HG03565 (cell line): ENCODE data around the gene KANSL1L.
A peak's percentile ranks its signal among the peaks of the same experiment; 100 is the strongest.
"Not testable (repeated sequence)": the region's sequence is repeated elsewhere in the genome, so short reads cannot be mapped to it uniquely, and the experiment has no call there.

Experiments used
- ATAC-seq: cut with Tn5 transposase; IDR thresholded peaks from one replicate; pipeline ENCODE4 v1.9.1; 2021; ENCODE audit warnings: mild to moderate bottlenecking, moderate library complexity; ENCODE audit not compliant: unreplicated experiment

KANSL1L gene

DNA sequence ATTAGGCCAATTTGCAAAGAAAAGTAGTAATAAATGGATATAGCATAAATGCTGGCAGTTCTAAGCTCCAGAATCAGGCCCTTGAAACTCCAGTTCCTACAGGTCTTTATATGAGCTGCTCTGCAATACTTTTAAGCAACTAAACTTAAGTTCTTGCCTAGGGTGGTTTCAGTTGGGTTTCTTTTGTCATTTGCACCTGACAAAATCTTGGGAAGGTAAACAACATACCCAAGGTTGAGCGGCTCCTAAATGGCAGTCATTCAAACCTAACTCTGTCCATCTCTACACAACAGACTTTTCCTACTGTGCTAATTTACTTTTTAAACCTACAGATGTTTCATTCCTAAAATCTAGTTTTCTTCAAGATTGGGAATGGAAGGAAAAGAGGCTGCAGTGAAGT, 9.3 kb upstream of the KANSL1L start:
- ATAC-seq, result no peak

- ATAC-seq, result no peak
These were observed 8.3 kb upstream of the KANSL1L start for GRCh38 chr2:210179351-210179990.

DNA sequence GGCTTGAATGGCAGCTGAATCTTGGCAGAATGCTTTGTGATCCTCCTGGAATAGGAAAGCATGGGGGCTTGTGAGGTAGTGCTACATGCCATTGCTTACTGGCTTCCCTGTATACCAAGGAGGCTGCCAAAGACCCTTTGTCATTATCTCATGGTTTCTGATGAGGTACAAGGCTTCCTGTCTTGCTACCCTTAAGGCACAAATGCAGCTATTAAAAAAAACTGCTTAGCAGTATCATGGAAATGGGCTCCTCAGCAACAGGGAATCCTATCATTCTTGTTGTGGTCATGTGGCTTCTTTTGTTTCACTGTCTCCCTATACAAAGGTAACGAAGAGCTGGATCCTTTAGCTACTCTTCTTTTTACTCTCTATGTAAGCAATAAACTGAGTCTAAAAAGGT, 6.6 kb upstream of the KANSL1L start:
- ATAC-seq, result no peak

- ATAC-seq, result not testable (repeated sequence)
These were observed 5.9 kb upstream of the KANSL1L start for GRCh38 chr2:210177115-210177514.

DNA sequence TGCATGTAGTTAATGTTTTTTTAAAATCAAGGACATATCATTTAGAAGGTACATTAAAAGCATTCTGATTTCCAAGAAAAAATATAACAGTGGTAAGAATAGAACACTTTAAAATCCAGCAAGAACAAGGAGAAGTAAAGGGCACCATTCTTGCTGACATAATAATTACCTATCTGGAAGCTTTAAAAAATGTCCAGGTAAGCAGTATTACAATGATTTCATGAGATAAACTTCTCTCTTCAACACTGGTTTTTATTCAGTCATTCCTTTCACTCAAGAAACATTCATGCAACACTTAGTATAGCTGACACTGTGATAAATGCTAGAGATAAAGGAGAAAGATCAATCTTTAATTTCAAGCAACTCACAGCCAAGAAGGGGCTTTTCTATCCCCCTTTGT, 2.9 kb upstream of the KANSL1L start:
- ATAC-seq, result no peak

DNA sequence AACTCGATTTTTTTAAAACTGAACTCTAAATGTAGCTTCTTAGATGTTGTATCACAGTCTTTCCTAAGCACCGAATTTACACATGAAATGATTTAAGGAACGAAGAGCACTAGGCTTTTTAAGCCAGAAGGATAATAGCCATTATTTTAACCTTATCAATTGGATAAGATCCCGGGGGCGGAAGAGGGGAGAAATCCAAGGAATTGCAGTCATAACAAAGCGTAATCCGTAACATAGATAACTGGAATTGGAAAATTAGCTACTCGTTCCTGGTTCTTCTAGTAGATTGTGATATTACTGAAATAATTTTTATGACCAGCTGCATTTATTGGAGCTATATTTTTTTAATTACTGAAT, 988 bp upstream of the KANSL1L start:
- ATAC-seq, result no peak

GRCh38 chr2:210170446-210171303, 534 bp downstream of the KANSL1L start:
- ATAC-seq, result peak; percentile 62

DNA sequence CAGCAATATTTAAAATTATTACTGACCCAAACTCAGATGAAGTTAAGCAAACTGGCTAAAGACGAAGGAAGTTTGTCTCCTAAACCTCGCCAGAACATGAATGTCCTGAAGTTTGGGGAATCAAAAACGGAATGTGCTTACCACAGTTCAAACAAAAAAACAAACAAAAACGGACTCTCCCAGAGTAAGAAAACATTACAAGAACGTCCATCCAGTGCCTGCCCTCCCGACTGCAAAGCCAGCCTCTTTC, 1.1 kb downstream of the KANSL1L start:
- no peak for ATAC-seq

- ATAC-seq, result peak; percentile 49
These were observed 1.6 kb downstream of the KANSL1L start for GRCh38 chr2:210169516-210170195.

DNA sequence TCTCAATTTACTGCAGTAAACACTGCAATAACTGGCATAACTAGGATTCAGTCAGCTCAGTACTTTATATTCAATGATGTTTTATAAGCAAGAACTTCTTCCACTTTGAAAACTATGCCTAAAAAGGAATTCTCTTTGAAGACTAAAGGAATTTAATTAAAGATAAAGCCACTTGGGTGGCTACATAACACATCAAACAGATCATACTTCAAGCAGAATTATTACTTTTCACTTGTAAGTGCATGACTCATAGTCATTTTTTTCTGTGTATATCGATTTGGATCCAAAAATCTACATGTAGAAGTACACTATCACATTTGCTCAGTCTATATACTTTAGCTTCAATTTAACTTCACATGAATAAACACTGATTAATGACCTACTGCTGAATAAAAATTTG, 4.0 kb downstream of the KANSL1L start:
- ATAC-seq, result no peak

DNA sequence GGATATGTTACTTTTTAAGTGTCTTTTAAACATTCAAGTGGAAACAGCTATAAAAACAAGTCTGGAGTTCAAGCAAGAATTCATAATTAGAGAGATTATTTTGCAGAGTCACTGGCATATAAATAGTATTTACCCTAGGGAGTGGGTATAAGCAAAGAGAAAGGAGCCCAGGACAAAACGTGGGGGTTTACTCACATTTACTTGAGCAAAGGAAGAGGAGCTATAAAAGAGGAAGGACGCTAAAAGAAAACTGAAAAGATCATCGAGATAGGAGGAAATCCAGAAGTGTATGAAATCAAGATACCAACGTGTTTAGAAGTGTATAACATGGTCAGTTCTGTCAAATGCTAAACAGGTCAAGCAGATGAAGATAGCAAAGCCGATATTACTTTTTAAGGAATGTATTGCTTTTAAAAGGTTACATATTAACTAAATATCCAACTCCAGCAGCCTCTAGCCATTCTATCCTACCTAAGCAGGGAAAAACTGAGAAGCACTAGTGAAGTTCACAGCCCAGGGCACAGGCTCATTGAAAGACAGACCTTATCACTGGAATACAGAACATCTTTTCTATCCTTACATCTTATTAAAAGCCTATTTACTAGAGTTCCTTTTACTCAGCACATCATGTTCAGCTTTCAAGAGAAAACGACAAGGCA, 8.6 kb downstream of the KANSL1L start:
- no peak for ATAC-seq

DNA sequence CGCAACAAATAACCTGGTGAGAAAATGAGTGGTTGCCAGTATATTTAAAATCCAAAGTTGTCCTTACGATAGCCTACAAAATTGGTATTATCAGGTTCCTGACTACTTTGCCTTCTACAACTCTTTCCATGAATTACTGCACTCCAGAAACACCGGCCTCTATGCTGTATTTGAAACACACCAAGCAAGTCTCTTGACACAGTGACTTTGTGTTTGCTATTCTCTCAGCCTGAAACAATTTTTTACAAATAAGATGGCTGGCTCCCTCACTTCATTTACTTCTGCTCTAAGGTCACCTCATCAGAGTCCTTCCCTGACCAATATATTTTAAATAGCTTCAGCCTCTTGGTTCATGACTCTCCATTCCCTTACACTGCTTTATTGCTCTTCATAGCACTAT, 12.2 kb downstream of the KANSL1L start:
- no peak for ATAC-seq

DNA sequence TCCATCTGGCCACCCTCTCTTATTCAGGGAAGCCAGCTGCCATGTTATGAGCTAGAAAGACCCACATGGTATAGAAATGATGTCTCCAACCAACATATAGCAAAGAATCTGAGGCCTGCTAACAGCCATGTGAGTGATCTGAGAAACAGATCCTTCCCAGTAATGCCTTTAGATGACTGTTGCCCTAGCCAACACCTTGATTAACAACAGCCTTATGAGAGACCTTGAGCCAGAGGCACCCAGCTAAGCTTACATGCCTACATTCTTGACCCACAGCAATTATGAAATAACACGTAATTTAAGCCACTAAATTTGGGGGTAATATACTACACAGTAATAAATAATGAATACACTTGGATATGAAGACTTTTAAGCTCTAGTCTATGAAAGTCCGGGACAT, 13.0 kb downstream of the KANSL1L start:
- ATAC-seq, result no peak

DNA sequence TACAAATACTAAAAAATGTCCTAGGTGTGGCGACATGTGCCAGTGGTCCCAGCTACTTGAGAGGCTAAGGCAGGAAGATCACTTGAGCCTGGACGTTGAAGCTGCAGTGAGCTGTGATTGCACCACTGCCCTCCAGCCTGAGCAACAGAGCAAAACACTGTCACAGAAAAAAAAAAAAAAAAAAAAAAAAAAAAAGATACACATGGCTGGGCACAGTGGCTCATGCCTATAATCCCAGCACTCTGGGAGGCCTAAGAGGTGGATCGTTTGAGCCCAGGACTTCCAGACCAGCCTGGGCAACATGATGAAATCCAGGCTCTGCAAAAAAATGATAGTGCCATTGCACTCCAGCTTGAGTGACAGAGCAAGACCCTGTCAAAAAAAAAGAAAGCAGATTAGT, 13.7 kb downstream of the KANSL1L start:
- no peak for ATAC-seq

- ATAC-seq, result no peak
These were observed 23.6 kb downstream of the KANSL1L start for GRCh38 chr2:210147614-210148013.

DNA sequence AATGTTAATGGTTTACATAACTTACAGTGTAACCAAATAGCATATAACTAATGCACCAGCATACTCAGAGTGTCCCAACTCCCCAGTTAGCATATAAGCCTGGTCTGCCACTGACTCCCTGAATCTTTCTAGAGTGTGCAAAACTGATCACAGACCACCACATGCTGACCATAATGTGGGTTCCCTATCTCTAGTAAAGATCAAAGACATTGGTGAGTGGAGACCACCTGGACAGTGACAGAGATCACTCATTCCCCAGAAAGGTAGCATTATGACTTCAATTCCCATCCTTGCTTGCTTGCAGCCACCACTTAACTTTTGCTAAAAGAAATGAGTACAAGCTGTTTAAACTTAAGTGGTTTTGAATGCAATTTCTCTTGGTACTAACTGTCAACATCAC, 39.0 kb downstream of the KANSL1L start:
- no peak for ATAC-seq

DNA sequence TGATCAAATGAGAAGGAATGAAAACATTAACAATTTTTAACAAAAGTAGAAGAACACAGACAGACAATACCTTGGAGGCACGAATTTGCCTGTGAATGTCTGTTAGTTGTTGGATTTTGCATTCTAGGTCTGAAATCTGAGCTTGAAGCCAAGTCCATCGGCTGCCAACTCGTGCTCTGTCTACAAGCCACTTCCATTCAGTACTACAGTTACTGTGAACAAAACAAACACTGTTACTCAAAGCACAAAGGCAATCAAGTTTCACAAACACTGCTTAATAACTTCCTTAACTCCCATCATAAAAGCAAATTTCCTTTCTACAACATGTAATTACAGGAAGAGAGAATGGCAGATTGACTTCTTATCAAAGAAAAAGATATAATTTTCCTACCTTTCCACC, 42.2 kb downstream of the KANSL1L start:
- no peak for ATAC-seq

GRCh38 chr2:210113614-210114235, 57.5 kb downstream of the KANSL1L start:
- ATAC-seq, result no peak

GRCh38 chr2:210112871-210113270, 58.3 kb downstream of the KANSL1L start:
- ATAC-seq, result no peak

DNA sequence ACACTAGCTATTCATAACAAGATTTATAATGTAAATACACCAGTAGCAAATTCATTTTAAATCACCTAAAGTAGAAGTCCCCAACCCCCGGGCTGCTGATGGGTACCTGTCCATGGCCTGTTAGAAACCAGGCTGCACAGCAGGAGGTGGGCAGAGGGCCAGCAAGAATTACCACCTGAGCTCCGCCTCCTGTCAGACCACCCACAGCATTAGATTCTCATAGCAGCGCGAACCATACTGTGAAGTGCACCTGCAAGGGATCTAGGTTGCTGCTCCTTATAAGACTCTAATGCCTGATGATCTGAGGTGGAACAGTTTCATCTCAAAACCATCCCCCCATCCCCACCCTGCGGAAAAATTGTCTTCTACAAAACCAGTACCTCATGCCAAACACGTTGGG, 71.3 kb downstream of the KANSL1L start:
- no peak for ATAC-seq

DNA sequence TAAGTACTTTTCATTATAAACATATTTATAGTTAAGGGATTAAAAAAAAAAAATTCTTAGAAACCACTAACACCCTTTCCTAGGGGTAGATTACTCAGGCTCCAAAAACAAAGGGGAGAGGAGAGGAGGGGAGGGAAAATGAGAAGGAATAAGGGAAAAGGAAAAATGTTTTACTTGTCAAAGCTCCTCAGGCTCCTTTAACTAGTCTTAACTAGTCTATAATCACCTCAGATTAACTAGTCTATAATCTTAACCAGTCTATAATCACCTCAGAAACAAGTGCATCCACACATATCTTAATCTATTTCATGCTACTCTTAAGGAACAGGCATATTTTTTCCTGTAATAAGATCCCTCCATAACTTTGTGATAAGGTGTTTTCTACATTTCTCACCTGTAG, 76.4 kb downstream of the KANSL1L start:
- no peak for ATAC-seq
